B cell (primary cell): Measurements from ENCODE around the gene ADAMTS2.

Experiments used
- EZH2 ChIP-seq: IDR thresholded peaks from 2 replicates; pipeline ENCODE4 v1.6.1; 2012; ENCODE audit warnings: borderline replicate concordance, low read depth, mild to moderate bottlenecking, moderate library complexity, low read length; ENCODE audit not compliant: insufficient read depth, poor library complexity, severe bottlenecking
- TF ChIP-seq, protein P1 (sequence below): fragments of 200-600 bp; IDR thresholded peaks from one replicate; pipeline ENCODE4 v1.8.0; 2022; ENCODE audit warnings: antibody characterized with exemption, mild to moderate bottlenecking

DNA sequence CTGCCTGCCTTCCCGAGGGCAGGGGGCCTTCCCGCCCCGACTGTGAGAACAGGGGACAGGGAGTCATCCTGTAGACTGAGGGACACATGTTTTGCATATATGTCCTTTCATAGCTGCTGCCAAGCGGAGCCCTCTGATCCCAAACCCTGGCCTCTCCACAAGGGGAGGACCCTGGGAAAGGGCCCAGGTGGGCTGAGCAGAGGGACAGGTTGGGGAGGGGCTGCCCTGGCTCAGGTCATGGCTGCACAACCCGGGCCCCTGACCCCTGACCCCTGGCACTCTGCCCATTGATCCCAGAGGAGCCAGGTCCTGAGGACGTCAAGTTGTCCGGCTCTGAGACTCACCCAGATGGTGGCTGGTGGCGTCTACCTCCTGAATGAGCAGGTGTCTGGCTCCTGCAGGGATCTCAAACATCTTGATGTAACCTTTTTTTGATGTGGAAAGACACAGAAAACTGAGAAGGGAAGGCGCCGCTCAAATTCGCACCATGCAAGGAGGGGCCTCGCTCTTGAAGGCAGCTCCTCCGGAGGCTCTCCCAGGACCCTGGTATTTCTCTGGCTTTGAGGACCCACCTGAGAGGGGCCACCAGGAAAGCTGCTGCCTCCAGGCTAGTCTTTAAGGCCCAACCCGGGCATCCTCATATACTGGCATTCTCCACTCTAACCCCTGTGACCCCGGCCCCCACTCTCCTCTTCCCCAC lies 213.2 kb downstream of the ADAMTS2 start:
- TF ChIP-seq, protein P1, sequence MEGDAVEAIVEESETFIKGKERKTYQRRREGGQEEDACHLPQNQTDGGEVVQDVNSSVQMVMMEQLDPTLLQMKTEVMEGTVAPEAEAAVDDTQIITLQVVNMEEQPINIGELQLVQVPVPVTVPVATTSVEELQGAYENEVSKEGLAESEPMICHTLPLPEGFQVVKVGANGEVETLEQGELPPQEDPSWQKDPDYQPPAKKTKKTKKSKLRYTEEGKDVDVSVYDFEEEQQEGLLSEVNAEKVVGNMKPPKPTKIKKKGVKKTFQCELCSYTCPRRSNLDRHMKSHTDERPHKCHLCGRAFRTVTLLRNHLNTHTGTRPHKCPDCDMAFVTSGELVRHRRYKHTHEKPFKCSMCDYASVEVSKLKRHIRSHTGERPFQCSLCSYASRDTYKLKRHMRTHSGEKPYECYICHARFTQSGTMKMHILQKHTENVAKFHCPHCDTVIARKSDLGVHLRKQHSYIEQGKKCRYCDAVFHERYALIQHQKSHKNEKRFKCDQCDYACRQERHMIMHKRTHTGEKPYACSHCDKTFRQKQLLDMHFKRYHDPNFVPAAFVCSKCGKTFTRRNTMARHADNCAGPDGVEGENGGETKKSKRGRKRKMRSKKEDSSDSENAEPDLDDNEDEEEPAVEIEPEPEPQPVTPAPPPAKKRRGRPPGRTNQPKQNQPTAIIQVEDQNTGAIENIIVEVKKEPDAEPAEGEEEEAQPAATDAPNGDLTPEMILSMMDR: no peak
- no peak for TF ChIP-seq EZH2
